Measurements from ENCODE around the gene GALNT12.

The GALNT12 gene

DNA sequence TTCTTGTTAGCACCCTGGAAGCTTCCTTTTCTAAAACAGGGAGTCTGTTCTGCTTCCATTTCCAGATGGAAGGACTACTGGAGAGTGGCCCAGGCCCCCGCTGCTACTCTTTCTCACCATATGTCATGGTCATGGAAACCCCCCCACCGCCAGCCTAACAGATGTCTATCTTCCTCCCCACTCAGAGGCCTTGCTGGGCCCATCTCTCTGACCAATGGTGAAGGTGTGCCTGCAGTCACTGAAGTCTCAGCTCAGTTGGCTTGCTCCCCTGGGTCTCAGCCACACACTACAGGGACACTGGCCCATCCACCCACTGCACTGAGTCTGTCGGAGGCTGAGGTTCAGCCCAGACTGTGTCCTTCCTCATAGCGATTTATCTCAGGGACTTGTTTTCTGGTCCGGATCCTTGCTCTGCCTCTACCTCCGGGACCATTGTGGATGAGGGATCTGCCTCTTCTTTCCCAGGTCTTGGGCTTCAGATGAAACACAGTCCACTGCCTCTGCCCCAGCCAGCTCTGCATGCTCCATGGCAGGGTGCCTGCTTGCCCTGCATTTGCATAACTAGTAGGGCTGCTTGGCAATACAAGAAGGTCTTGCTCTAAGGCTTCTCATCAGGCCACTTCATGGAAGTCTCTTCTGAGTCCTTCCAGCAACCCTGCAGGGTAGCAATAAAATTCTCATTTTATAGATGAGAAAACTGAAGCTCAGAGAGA is 30.8 kb downstream of the GALNT12 start:
- Mint-ChIP-seq H3K4me1 (ENCODE audit: low read depth in 2 of 2) (no peaks in the 10 kb centered on the region), H3K4me3 (no peak overlapping the region), H3K27ac (no peak overlapping the region), H3K36me3 (ENCODE audit: insufficient read depth) (peaks cover 11% of the 10 kb centered on the region), H3K9me3 (no peaks in the 10 kb centered on the region), H3K27me3 (no peaks in the 10 kb centered on the region)
- no peak for ATAC-seq (replicated peaks)
- DNase-seq = no peak

DNA sequence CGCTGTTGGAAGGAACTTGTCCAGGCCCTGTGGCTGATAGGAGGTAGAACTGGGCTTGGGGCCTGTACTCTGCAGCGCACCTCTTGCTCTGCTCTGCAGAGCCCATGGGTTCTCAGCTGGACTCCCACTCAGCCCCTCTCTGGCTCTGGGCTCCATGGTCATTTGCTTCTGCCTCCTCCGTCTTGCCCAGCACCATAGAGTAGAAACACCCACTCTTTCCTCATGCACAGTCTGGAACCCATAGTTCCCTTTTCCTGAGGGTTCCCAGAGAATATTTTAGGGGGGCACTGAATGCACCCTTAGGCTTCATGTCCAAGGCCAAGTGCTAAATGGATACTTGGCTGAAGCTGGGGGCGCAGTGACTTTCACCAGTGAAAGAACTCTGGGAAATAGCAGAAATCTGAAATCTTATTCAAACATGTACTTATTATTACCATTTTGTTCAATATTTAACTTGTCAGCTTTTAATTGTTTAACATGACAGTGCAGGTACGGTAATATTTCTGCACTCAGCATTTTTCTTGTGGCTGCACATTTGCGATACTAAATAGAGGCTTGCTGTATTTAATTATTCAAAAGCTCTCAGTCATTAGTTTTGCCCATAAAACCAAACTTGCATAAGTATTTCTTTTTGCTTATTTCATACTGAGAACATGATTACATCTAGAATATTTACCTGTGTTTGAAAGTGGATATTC is 31.5 kb downstream of the GALNT12 start:
- no peaks in the 10 kb centered on the region for H3K4me1 Mint-ChIP-seq (ENCODE audit: low read depth in 2 of 2)
- ATAC-seq (replicated peaks) (no peak), DNase-seq (no peak)
- no peaks in the 10 kb centered on the region for H3K9me3 Mint-ChIP-seq
- H3K27ac Mint-ChIP-seq = no peak overlapping the region
- H3K36me3 Mint-ChIP-seq (ENCODE audit: insufficient read depth) = peaks cover 11% of the 10 kb centered on the region
- no peak overlapping the region for H3K4me3 Mint-ChIP-seq
- H3K27me3 Mint-ChIP-seq = no peaks in the 10 kb centered on the region

DNA sequence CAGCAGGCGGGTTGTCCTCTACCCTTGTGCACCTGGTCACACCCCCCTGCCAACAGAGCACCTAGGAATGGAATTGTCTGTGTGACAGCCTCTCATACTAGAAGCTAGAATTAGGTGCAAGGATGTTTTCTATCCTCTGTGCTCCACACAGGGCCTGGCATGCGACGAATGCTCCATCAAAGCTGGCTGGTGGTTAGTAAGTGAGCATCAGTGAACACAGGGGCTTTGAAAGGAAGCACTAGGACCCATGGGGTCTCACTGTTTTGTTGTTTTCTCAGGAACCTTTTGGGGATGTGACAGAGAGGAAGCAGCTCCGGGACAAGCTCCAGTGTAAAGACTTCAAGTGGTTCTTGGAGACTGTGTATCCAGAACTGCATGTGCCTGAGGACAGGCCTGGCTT is 32.3 kb downstream of the GALNT12 start:
- DNase-seq (no peak), ATAC-seq (replicated peaks) (no peak)
- H3K4me1 Mint-ChIP-seq (ENCODE audit: low read depth in 2 of 2) = no peaks in the 10 kb centered on the region
- H3K27me3 Mint-ChIP-seq = no peaks in the 10 kb centered on the region
- no peak overlapping the region for H3K27ac Mint-ChIP-seq
- H3K9me3 Mint-ChIP-seq = no peaks in the 10 kb centered on the region
- no peak overlapping the region for H3K4me3 Mint-ChIP-seq
- peaks cover 11% of the 10 kb centered on the region for H3K36me3 Mint-ChIP-seq (ENCODE audit: insufficient read depth)

DNA sequence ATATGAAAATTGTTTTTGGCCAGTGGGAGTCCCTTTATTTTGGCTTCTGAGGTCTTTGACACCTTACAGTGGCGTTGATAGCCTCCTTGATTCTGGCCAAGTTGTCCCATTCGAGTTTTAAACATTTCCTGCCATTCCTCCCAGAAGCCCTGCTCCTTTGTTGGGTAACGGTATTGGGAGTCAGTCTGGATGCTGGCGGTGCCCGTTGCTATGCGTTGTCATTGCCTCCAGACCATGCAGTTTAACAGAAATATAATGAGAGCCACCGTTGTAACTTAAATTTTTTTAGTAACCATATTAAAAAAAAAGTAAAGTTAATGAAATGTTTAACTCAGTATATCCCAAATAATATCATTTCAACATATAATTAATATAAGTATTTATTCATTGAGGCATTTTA is 35.0 kb downstream of the GALNT12 start:
- Mint-ChIP-seq H3K36me3 (ENCODE audit: insufficient read depth) (peaks cover 15% of the 10 kb centered on the region), H3K27me3 (no peaks in the 10 kb centered on the region), H3K27ac (no peak overlapping the region), H3K4me1 (ENCODE audit: low read depth in 2 of 2) (no peaks in the 10 kb centered on the region), H3K9me3 (no peaks in the 10 kb centered on the region), H3K4me3 (no peak overlapping the region)
- no peak for ATAC-seq (replicated peaks)
- DNase-seq = no peak

DNA sequence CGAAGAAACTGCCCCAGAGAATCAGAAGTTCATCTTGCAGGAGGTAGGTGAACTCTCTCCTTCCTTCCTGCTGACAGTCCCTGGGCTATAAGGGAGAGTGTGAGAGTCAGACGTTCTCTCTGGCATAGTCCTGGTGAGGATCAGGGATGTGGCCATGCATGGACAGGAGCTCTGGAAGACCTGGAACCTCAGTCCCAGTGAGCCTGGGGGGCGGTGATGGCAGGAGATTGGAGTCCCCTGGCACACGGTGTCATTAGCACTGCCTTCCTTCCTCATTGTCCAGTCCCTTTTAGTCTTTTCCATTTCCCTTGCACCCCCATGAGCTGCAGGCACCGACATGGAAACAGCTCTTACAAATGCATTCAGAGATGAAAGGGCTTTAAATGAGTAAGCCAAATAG is 38.6 kb downstream of the GALNT12 start:
- H3K4me1 Mint-ChIP-seq (ENCODE audit: low read depth in 2 of 2) = peaks cover 4 to 7% of the 10 kb centered on the region in 2 donors
- H3K27ac Mint-ChIP-seq = no peak overlapping the region
- ATAC-seq (replicated peaks) = no peak
- H3K9me3 Mint-ChIP-seq = no peaks in the 10 kb centered on the region
- H3K36me3 Mint-ChIP-seq (ENCODE audit: insufficient read depth) = peaks cover 12% of the 10 kb centered on the region
- no peaks in the 10 kb centered on the region for H3K27me3 Mint-ChIP-seq
- DNase-seq = no peak
- no peak overlapping the region for H3K4me3 Mint-ChIP-seq

DNA sequence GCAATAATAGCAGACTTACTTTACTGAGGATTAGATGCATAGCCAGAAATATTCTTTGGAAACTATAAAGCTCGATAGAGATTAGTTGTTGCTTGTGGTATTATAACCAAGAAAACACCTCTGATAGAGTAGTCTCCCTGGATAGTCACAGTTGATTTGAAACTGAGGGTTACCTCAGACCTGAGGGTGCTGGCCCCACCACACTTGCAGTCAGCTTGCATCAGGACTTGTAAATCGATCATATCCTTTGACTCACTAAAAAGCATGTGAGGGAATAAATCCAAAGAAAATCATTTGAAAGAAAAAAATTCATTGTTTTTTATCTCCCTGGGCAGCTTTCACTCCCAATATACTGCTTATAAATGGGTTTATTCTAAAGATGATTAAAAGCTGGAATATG is 39.4 kb downstream of the GALNT12 start:
- Mint-ChIP-seq H3K36me3 (ENCODE audit: insufficient read depth) (peaks cover 6% of the 10 kb centered on the region), H3K4me1 (ENCODE audit: low read depth in 2 of 2) (peaks cover 4 to 7% of the 10 kb centered on the region in 2 donors), H3K27me3 (no peaks in the 10 kb centered on the region), H3K27ac (no peak overlapping the region), H3K9me3 (no peaks in the 10 kb centered on the region), H3K4me3 (no peak overlapping the region)
- ATAC-seq (replicated peaks) (no peak), DNase-seq (no peak)

DNA sequence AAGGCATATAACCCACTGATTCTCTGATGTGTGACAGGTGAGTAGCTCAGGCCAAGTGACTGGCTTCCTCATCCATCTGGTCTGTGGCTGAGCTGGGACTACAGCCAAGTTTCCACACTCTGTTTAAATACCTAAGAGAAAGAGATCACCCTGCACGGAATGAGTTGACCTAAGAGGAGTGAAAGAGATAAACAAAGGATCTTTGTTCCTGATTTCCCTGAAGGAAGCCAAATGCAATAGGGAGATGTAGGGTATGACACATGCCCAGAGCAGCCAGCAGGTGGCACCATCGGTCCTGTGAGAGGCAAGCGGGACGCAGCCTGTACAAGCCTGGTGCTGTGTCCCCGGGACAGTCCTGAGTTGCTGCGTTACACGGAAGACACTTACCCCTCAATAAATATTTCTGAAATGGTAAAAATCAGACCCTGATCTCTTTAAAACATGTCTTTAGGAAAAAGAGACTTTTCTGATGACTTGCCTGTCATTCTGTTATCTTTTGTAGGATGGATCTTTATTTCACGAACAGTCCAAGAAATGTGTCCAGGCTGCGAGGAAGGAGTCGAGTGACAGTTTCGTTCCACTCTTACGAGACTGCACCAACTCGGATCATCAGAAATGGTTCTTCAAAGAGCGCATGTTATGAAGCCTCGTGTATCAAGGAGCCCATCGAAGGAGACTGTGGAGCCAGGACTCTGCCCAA is 41.1 kb downstream of the GALNT12 start:
- ATAC-seq (replicated peaks) (peak; percentile 84), DNase-seq (peak; percentile 58 to 67 (median 58))
- no peaks in the 10 kb centered on the region for H3K9me3 Mint-ChIP-seq
- peaks cover 4% of the 10 kb centered on the region for H3K36me3 Mint-ChIP-seq (ENCODE audit: insufficient read depth)
- peaks cover 4 to 7% of the 10 kb centered on the region in 2 donors for H3K4me1 Mint-ChIP-seq (ENCODE audit: low read depth in 2 of 2)
- no peak overlapping the region for H3K27ac Mint-ChIP-seq
- no peak overlapping the region for H3K4me3 Mint-ChIP-seq
- H3K27me3 Mint-ChIP-seq = no peaks in the 10 kb centered on the region

DNA sequence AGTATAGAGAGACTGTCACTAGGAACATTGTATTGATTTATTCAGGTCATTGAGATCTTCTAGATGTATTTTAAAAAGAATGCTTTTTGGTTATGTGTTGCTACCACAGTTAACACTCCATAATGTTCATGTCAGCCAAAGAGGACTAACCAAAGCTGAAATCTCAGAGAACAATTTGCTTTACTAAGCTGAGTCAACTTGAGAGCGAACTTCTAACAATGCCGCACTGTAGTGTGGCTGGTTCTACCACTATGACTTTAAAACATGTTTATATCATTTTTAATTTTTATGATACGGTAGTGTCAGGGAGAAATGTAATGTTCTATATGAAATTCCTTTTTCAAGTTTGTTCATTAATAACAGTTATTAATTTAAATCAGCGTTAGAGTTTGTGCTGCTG is 42.1 kb downstream of the GALNT12 start:
- ATAC-seq (replicated peaks) = no peak
- Mint-ChIP-seq H3K36me3 (ENCODE audit: insufficient read depth) (peaks cover 4% of the 10 kb centered on the region), H3K4me1 (ENCODE audit: low read depth in 2 of 2) (peaks cover 4 to 7% of the 10 kb centered on the region in 2 donors)

DNA sequence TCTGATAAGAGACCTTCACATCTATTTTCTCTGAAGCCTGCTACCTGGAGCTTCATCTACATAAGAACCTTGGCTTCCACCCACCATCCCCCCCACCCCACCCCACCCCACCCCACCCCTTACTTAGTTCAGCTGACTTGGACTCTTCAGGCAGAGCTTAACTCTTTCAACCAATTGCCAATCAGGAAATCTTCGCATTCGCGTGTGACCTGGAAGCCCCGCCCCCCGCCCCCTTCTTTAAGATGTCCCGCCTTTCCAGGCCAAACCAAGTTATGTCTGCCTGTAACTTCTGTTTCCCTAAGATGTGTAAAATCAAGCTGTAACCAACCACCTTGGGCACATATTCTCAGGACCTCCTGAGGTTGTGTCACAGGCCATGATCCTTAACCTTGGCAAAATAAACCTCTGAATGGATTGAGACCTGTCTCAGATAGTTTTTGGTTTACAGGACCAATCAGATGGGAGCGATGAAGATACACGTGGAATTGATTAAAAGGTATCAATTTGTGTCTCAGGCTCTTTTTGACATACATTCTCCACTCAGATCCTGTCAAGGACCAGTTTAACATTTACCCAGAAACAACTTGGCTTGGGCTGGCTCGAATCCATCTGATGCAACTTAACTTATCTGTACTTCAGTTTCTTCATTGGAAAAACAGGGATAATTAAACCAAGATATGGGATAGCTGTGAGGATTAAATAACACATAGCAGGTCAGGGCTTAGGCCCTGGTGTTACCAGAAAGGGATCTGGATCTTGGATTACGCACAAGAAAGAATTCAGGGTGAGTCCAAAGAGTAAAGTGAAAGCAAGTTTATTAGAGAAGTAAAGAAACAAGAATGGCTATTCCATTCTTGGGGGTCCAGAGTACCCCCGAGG is 43.6 kb downstream of the GALNT12 start:
- Mint-ChIP-seq H3K36me3 (ENCODE audit: insufficient read depth) (peaks cover 4% of the 10 kb centered on the region), H3K27me3 (peaks cover 9 to 12% of the 10 kb centered on the region in 2 donors), H3K27ac (peak overlapping the region in 1 of 2 donors; percentile 10), H3K4me1 (ENCODE audit: low read depth in 2 of 2) (peaks cover 4 to 7% of the 10 kb centered on the region in 2 donors), H3K4me3 (no peak overlapping the region), H3K9me3 (peaks cover 2 to 8% of the 10 kb centered on the region in 2 donors)
- DNase-seq = no peak
- ATAC-seq (replicated peaks) = no peak

More for the DNA sequence above, 42.1 kb downstream of the GALNT12 start:
- H3K27me3 Mint-ChIP-seq = no peaks in the 10 kb centered on the region
- DNase-seq = no peak
- no peaks in the 10 kb centered on the region for H3K9me3 Mint-ChIP-seq
- no peak overlapping the region for H3K27ac Mint-ChIP-seq
- no peak overlapping the region for H3K4me3 Mint-ChIP-seq

DNA sequence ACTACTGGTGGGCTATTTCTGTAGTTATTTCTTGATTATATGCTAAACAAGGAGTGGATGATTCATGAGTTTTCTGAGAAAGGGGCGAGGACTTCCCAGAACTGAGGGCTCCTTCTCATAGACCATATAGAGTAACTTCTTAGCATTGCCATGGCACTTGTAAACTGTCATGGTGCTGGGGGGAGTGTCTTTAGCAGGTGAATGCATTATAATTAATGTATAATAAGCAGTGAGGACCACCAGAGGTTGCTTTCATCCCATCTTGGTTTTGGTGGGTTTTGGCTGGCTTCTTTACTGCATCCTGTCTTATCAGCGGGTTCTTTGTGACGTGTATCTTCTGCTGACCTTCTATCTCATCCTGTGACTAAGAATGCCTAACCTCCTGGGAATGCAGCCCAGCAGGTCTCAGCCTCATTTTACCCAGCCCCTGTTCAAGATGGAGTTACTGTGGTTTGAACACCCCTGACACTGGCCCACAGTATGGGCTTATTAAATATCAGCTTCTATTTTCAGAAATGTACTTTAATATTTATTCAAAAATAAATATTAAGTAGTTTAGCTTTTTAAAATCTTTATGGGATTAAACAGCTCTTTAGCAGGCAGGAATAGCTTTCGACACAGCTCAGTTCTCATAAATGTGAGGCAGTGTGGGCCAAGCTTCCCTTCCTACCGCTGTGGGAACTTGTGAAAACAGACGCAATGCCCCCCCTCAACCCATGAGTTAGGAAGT is 44.4 kb downstream of the GALNT12 start:
- no peak overlapping the region for H3K4me3 Mint-ChIP-seq
- DNase-seq = no peak
- peak overlapping the region in 1 of 2 donors; percentile 10 for H3K27ac Mint-ChIP-seq

DNA sequence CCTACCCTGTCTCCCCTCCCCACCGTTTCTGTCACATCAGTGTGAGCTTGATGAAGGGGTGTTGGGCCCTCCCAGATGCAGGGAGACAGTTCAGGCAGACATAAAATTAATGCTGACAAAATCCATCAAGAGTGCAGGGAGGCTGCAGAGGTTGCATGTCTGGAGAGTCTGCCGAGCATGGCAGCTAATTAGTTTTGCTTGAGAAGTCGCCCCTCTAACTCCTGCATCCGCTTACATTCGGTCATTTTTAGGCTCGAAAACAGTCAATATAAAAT is 44.9 kb downstream of the GALNT12 start:
- Mint-ChIP-seq H3K9me3 (peaks cover 2 to 8% of the 10 kb centered on the region in 2 donors), H3K4me1 (ENCODE audit: low read depth in 2 of 2) (peaks cover 4 to 7% of the 10 kb centered on the region in 2 donors), H3K36me3 (ENCODE audit: insufficient read depth) (no peaks in the 10 kb centered on the region), H3K4me3 (no peak overlapping the region), H3K27me3 (peaks cover 19 to 25% of the 10 kb centered on the region in 2 donors), H3K27ac (no peak overlapping the region)
- ATAC-seq (replicated peaks) (no peak), DNase-seq (no peak)

More for the DNA sequence above, 44.4 kb downstream of the GALNT12 start:
- peaks cover 2 to 8% of the 10 kb centered on the region in 2 donors for H3K9me3 Mint-ChIP-seq
- no peak for ATAC-seq (replicated peaks)
- peaks cover 4 to 7% of the 10 kb centered on the region in 2 donors for H3K4me1 Mint-ChIP-seq (ENCODE audit: low read depth in 2 of 2)
- peaks cover 17 to 20% of the 10 kb centered on the region in 2 donors for H3K27me3 Mint-ChIP-seq
- no peaks in the 10 kb centered on the region for H3K36me3 Mint-ChIP-seq (ENCODE audit: insufficient read depth)

DNA sequence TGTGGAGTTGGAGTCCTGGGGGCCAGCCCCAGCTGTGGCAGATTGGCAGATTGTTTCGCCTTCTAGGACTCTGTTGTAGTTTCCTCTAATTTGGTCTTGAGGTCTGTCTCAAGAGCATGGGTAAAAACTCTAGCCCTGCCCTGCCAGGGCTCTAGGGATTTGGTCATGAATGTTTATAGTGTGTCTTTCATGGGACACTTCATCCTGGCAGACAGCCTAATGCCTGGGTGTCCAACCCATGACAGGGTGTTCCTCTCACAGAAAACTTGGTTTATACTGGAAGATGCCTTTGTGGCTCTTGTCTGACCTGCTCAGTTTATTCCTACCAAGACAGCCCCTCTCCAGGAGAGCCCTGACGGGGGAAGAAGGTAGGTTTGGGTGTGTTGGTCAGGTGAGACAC is 45.5 kb downstream of the GALNT12 start:
- Mint-ChIP-seq H3K4me3 (no peak overlapping the region), H3K9me3 (peaks cover 2 to 8% of the 10 kb centered on the region in 2 donors), H3K36me3 (ENCODE audit: insufficient read depth) (no peaks in the 10 kb centered on the region), H3K4me1 (ENCODE audit: low read depth in 2 of 2) (peaks cover 4 to 7% of the 10 kb centered on the region in 2 donors), H3K27ac (no peak overlapping the region), H3K27me3 (peaks cover 19 to 25% of the 10 kb centered on the region in 2 donors)
- DNase-seq (no peak), ATAC-seq (replicated peaks) (no peak)
